GM18868 (cell line): ENCODE results near the gene CDC26.

Experiments used
- ATAC-seq: cut with Tn5 transposase; IDR thresholded peaks from one replicate; pipeline ENCODE4 v1.9.1; 2021; ENCODE audit warnings: mild to moderate bottlenecking, moderate library complexity; ENCODE audit not compliant: unreplicated experiment

CDC26 gene

DNA sequence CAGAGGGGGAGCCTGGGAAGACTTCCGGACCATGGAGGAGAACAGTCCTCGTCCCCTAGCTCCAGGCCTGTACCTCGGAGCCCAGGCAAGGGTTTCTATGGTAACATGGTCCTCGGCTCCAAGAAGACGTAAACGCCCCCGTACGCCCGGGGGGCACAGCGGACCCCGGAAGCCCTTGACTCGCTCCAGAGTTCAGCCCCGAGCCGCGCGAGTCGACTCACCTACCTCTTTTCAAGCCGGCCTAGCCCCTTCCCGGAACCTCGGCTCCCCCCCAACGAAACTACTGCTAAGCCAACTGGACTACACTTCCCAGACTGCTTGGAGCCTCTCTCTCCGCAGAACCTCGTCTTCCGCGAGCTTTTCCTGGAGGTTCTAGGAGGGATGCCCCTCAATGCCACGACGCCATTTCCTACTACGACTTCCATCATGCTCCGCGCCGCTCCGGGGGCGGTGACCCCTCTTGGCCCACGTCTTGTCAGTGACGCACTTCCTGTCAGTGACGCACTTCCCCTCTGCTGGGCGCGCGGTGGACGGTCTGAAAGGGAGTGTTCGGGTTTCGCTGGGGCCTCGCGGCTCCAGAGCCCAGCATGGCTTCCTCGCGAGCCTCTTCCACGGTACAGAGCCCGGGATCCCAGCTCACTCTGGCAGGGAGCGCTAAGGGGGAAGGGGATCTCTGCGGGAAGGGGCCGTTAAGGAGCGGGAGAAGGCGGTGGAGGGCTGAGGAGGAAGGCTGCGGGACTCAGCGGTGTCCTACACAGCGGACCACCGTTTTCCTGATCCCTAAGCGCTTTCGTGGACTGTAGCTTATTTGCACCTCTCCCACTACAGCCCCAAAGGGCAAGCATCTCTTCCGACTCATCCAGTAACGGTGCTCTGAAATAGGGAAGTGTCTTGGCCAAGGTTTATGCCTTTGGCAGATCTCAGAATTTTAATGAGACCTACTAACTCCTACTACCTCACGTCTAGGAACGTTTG is at the start of gene CDC26, which contains the start of gene PRPF4:
CDC26 (minus strand) TSS at position 416 of the 975 bp plus-strand sequence. CDS start 3,065 bp downstream, outside the sequence.
PRPF4 (plus strand) TSS at position 502 of the 975 bp plus-strand sequence; CDS start at position 588, 86 bp downstream.
- ATAC-seq = peak; percentile 98

- no peak for ATAC-seq
These were observed 47.3 kb upstream of the CDC26 start for GRCh38 chr9:113322671-113323070.

DNA sequence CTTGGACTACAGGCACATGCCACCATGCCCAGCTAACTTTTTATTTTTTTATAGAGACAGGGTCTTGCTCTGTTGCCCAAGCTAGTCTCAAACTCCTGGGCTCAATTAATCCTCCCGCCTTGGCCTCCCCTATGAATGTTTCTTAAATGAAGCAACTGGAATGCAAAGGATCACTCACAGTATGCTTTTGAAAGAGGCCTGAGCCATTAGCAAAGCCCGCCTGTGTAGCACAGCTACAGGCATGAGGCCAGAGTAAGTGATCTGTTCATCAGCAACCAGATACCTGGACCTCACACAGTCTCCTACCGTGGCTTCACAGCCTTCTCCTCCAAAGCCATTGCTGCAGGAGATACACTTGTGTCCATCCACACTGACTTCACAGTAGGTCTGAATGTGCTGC is 44.7 kb upstream of the CDC26 start:
- ATAC-seq = no peak

- no peak for ATAC-seq
These were observed 43.7 kb upstream of the CDC26 start for GRCh38 chr9:113319054-113319453.

- ATAC-seq = no peak
These were observed 42.4 kb upstream of the CDC26 start for GRCh38 chr9:113317777-113318176.

DNA sequence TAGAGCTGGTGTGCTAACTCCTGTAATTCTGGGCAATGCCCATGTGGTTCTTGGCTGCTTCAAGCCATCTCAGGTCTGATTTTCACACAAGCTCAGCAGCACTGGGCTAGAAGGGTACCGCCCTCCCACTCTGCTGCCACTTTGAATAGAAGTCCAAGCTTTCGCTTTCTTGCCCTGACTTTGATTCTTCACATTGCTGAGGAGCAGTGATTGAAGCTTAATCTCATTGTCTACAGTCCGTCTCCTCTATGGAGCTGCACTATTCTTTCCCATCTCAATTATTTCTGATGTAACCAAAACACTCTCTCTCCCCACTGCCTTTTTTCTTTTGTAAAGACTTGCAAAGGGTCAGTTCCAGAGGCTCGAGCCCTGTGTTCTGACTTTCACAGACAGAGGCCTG is 40.7 kb upstream of the CDC26 start:
- ATAC-seq = no peak

- no peak for ATAC-seq
These were observed 39.9 kb upstream of the CDC26 start for GRCh38 chr9:113315231-113315630.

GRCh38 chr9:113313261-113313660 is 37.9 kb upstream of the CDC26 start:
- no peak for ATAC-seq

DNA sequence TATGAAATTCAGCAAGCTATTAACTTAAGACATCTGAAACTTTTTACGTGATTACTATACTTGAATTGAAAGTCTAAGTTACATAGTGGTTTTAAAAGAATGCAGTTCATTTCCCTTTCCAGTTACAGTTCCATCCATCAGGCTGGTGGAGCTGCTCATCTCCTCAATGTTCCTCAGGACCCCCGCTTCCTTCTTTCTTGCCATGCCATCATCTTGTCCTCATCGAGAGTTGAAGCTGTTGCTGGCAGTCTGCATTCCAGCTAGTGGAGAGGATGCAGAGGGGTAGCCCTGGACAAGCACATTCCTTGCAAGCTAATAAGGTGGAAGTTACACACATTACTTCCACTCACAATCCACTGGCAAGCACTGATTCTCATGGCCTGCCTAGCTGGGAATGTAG is 36.6 kb upstream of the CDC26 start:
- no peak for ATAC-seq

DNA sequence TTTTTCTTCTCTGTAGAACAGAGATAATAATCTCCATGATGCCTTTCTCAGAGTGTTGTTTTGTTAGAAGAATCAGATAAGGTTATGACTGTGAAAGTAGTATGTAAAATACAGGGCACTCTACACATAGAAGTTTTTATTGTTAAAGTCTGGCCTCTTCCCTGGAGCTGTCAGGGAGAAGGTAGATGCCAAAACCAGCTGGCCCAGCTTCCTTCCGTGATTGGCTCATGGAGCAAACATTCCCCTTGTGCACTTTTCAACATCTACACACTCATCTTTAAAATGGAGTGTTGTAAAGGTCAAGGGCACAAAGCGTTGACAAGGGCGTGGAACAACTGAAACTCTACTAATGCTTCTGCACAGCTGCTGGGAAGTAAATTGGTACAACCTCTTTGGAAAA is 35.2 kb upstream of the CDC26 start:
- ATAC-seq = no peak

DNA sequence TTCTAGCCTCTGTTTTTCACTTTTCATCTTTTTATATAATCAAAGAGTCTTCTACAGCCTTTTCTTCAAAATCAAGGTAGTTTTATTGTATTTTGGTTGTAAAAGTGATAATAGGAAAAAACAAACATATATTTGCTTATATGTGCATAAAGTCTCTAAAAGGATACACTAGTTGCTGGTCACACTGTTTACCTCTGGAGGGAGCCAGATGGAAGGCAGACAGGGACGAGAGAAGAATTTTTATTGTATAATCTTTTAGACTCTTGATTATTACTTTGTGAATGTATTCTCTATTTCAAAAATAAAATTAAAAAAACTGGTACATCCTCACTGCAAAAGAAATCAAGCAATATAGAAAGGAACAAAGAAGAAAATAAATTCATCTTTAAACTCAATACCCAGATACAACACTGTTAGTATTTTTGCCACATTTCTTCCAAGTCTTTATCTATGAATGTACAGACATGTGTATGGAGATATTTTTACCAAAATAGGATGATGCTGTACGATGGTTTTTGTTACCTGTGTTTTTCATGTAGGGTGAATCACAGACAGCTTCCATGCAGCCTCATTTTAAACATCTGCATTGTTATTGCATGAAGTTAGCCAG is 33.9 kb upstream of the CDC26 start:
- ATAC-seq = no peak

DNA sequence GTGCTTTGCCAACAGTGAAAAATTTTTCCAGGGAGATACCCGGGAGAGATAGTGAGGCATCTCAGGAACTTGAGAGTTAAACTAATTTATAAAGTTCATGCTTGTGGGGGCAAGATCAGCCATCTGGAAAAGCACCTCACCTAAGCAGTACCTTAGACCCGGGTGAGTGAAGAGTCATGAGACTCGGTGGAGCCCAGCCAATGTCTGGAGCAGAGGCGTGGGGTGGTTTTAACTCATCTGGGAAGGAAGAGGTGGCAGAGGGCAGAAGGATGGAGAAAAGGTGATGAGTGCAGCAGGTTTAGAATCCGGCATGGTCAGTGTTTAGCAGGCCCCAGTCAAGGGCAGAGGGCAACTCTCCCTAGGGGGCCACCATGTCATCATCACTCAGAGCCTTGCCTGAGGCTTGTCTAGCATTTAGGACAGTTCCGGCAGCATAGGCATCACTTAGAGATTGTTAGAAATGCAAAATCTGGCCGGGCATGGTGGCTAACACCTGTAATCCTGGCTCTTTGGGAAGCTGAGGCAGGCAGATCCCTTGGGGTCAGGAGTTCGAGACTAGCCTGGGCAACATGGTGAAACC is 32.1 kb upstream of the CDC26 start:
- no peak for ATAC-seq

DNA sequence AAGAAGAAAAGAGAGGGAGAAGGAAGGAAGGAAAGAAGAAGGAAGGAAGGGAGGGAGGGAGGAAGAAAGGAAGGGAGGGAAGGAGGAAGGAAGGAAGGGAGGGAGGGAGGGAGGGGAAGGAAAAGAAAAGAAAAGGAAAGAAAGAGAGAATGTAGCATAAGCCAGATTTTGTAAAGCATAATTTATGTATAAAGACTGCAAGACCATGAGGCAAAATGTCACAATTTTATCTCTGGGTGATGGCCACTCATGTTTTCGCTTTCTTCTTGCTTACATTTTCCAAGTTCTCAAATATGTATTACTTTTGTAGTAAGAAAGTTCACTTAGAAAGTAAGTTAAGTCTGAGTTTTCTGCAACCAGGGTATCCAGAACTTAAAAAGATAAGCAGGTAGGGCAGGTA is 31.2 kb upstream of the CDC26 start:
- no peak for ATAC-seq

DNA sequence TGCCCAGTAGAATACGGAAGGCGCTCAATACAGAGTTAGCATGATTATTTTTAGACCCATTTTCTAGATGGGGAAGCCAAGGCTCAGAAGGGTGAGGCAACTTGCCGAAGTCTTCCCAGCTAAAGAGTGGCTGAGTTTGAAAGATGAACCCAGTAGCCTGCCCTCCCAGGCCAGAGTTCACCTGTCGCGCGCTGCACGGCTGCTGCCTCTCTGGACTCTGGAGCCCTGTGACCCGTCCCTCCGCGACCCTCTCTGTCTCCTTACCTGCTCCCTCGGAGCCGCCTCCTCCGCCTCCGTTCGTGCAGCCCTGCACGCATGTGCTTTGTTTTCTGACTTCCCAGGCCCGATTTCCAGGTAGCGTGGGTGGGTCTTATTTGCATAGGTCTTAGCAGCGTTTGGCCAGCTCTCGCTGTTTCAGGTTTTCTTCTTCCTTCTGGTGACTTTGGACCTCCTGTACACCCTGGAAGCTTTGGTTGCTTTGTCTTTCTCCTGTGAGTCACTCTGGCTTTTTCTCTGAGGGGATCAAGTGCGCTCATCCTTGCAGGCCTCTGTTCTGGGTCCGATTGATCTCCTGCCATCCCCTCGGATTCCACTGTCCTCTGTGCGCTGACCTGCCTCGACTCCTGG is 27.5 kb upstream of the CDC26 start, which contains the start of gene RNF183:
RNF183 (minus strand) TSS at position 585 of the 627 bp plus-strand sequence. CDS start 5,192 bp downstream, outside the sequence.
- no peak for ATAC-seq

- no peak for ATAC-seq
These were observed 26.2 kb upstream of the CDC26 start for GRCh38 chr9:113301548-113301947.

DNA sequence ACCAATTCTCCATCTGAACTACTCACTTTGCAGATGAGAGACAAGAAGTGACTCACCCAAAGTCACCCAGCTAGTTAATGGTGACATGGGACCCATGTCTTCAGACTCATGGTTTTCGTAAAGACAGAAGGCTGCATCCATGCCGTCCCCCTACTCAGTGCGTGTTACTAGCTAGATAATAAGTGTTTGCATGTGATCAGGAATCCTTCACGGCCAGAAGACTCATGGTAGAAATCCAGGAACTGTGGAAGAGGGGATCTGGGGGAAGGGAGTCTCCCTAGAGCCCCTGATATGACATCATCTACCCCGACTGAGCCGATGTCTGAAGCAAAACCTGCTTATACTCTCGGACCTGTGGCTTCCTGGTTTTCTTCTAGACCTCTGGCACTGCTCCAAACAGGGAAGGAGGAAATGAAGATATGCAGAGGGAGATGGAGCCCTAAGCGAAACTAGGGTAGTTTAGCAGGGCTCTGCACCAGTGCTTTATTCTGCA is 24.5 kb upstream of the CDC26 start:
- ATAC-seq = no peak

DNA sequence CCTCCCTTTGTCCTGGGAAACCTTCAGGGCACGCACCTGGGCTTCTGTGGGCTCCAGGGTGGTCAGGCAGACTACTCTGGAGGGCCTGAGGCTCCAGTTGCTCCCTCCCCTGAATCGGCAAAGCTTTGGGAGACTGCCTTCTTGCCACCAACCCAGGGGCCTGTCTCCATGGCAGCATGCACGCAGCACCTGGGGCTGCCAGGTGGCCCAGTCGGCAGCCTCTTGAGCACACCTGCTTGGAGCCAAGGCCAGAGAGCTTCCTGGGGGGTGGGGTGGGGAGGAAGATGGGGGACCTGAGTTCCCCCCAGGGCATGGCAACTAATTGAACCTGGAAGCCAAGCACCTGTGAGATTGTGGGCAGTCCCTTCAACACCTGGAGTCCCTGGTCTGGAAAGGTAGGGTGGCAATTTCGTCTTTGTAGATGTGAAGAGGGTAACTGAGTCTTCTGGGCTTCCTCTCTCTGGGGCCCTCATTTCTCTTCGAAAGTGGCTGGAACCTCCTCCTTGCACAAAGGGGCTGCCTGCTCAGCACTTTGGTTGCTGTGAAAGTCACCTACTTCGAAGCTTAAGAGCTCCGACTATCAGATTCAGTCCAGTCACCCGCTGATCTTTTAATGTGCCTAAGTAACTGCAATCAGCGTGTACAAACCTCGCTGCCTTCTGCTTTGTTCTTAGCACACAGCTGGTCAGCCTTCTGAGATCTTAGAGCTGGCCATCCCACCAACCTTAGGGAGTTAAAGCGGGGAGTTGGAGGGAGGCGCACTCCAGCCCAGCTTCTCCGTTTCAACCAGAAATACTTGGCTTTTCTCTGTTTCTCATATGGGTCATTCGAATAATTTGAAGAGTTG is 23.8 kb upstream of the CDC26 start:
- no peak for ATAC-seq

DNA sequence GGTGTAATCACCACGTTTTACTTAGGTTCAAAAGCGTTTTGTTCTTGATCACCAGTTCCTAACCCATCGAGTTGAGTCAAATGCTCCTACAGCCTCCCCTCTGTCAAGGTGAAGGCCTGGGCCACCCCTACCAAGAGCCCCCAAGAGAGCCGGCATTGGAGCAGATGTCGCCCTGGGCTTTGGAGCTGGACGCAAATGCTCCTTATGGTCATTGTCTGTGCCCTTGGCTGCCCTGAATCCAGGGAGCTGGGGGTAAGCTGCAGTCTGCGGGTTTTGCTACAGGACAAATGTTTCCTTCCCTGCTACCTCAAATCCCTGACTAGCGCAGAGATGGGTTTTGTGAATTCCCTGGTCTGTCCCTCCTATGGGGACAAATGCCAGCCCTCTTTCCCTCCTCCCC is 22.9 kb upstream of the CDC26 start:
- no peak for ATAC-seq

- no peak for ATAC-seq
These were observed 21.6 kb upstream of the CDC26 start for GRCh38 chr9:113296796-113297558.
